HepG2 (cell line): ENCODE results near the gene HSP90AA1. TPM values are rescaled to one million over a fixed set of nuclear protein-coding genes. Genes with fewer than 3 reads are reported as not detected.
A peak's percentile ranks its signal among the peaks of the same experiment; 100 is the strongest.
"Not testable (repeated sequence)": the region's sequence is repeated elsewhere in the genome, so short reads cannot be mapped to it uniquely, and the experiment has no call there.

Experiments
- ATAC-seq: fragments of 200-7000 bp; cut with Tn5 transposase; 3 replicates; pipeline ENCODE4 v1.9.1; 2020; ENCODE audit warnings: mild to moderate bottlenecking, moderate library complexity
- BruUV-seq: library from RNA; stranded (reverse); fragments of 400-500 nt; replicated peaks from 2 replicates; lab custom pipeline; 2021; lab: Mats Ljungman, UMichigan
- CTCF ChIA-PET: fragments of 300-600 bp; formaldehyde crosslinking; extraction: SDS; loops from one replicate; lab custom pipeline; 2021; ENCODE audit warnings: low total read pairs, inconsistent platforms, low intra/inter-chr PET ratio; lab: Yijun Ruan, JAX
- POLR2A ChIA-PET: fragments of 350-600 bp; sonication (Branson Sonifier 250); formaldehyde crosslinking; loops from one replicate; lab custom pipeline; 2020; ENCODE audit warnings: antibody characterized with exemption, inconsistent platforms; lab: Yijun Ruan, JAX
- DNase-seq: peaks from one replicate; pipeline ENCODE4 v3.0.0-alpha.2; 2015; ENCODE audit warnings: low spot score
- FAIRE-seq: peaks from 3 replicates; lab custom pipeline; 2011; peaks lifted over from hg19 to GRCh38; lab: Jason Lieb, UNC
- H2AFZ ChIP-seq: one replicate; pipeline ENCODE4 v1.6.1; 2011; ENCODE audit warnings: low read length, inconsistent platforms
- H3K27ac ChIP-seq: fragments of 300-600 bp; 3 replicates; pipeline ENCODE4 v1.8.0; 2011; ENCODE audit warnings: mixed run types, mild to moderate bottlenecking, mixed read lengths, low read length, inconsistent platforms; ENCODE audit not compliant: insufficient read depth; ENCODE audit errors: extremely low read length
- H3K27me3 ChIP-seq, 2 experiments: fragments of 200-600 bp in 1 of 2; 2 replicates in 1 of 2; 3 replicates in 1 of 2; pipeline versions ENCODE4 v1.6.0 to v1.8.0; 2011; ENCODE audit warnings: low read length in 2 of 2, mild to moderate bottlenecking in 2 of 2, moderate library complexity in 2 of 2, inconsistent platforms in 1 of 2; ENCODE audit not compliant: insufficient read depth in 2 of 2, control insufficient read depth in 1 of 2
- H3K36me3 ChIP-seq, 2 experiments: fragments of 200-600 bp in 1 of 2; replicated peaks in 1 of 2; 2 replicates in 1 of 2; 3 replicates in 1 of 2; pipeline versions ENCODE4 v1.5.1 to v1.8.0; 2011; ENCODE audit warnings: low read length in 2 of 2, inconsistent platforms in 1 of 2; ENCODE audit not compliant: insufficient read depth in 2 of 2, control insufficient read depth in 1 of 2
- H3K4me1 ChIP-seq: 2 replicates; pipeline ENCODE4 v1.5.1; 2012; ENCODE audit warnings: low read length, inconsistent platforms; ENCODE audit not compliant: insufficient read depth
- H3K4me2 ChIP-seq: 2 replicates; pipeline ENCODE4 v1.6.0; 2011; ENCODE audit warnings: low read depth, low read length, inconsistent platforms
- H3K4me3 ChIP-seq, 3 experiments: fragments of 200-600 bp in 1 of 3; sonication (generic), shearing (Covaris generic) in 1 of 3; replicated peaks in 1 of 3; 2 replicates each; pipeline ENCODE4 v1.5.1; 2011 to 2016; ENCODE audit warnings: low read length in 3 of 3, inconsistent platforms in 2 of 3, low read depth in 2 of 3, mild to moderate bottlenecking in 2 of 3, control low read depth in 1 of 3, mixed read lengths in 1 of 3; ENCODE audit not compliant: insufficient read depth in 1 of 3
- H3K79me2 ChIP-seq: one replicate; pipeline ENCODE4 v1.6.1; 2011; ENCODE audit warnings: low read length, inconsistent platforms; ENCODE audit not compliant: insufficient read depth
- H3K9ac ChIP-seq: 2 replicates; pipeline ENCODE4 v1.6.0; 2011; ENCODE audit warnings: mild to moderate bottlenecking, low read depth, low read length, inconsistent platforms; ENCODE audit not compliant: insufficient read depth
- H3K9me3 ChIP-seq: 2 replicates; pipeline ENCODE4 v1.5.1; 2012; ENCODE audit warnings: mild to moderate bottlenecking, low read length
- H4K20me1 ChIP-seq: 2 replicates; pipeline ENCODE4 v1.6.0; 2011; ENCODE audit warnings: inconsistent platforms, mild to moderate bottlenecking, low read length, moderate library complexity; ENCODE audit not compliant: insufficient read depth
- NFYB ChIP-seq: sonication (generic); formaldehyde crosslinking; IDR thresholded peaks from 2 replicates; pipeline ENCODE4 v1.4.0; 2020; ENCODE audit warnings: missing genetic modification reagents
- NFYC ChIP-seq: IDR thresholded peaks from 2 replicates; pipeline ENCODE4 v1.6.1; 2016; ENCODE audit warnings: missing genetic modification reagents, missing compliant biosample characterization
- ZBTB38 ChIP-seq: sonication (generic); formaldehyde crosslinking; IDR thresholded peaks from 2 replicates; pipeline ENCODE4 v1.5.1; 2020; ENCODE audit warnings: mild to moderate bottlenecking, missing genetic modification reagents
- WGBS: methylation state at CpG from one replicate; pipeline ENCODE4 v1.1.6; 2017; ENCODE audit warnings: low lambda C conversion rate; 5-methylcytosine and 5-hydroxymethylcytosine counted together
- in situ Hi-C: cut with HindIII; loops from 2 replicates; pipeline ENCODE4 v1.10.0; 2017; ENCODE audit warnings: low pct_unique_long_range_greater_than_20kb; ENCODE audit not compliant: extremely low pct_ligation_motif_present
- intact Hi-C: fragments of 100-400 bp; cut with micrococcal nuclease; formaldehyde crosslinking; loops from one replicate; pipeline ENCODE4 v1.10.0; 2022; ENCODE audit not compliant: unreplicated experiment
- polyA plus RNA-seq, 8 experiments: library from polyadenylated mRNA; depleted of rRNA in 3 of 8; stranded (reverse) in 7 of 8; unstranded in 1 of 8; fragments of >200 nt; fragmentation: Illumina TruSeq in 4 of 8; extraction: Trizol in 4 of 8; gene quantifications; 2 replicates each; pipeline versions ENCODE4 v1.2.1 to v1.2.3, GENCODE V29; 2011 to 2016; ENCODE audit warnings: low read depth in 4 of 8, missing spikeins in 1 of 8, mixed read lengths in 1 of 8; ENCODE audit not compliant: insufficient read depth in 1 of 8
- total RNA-seq, 5 experiments: library from RNA; depleted of rRNA; stranded (reverse); fragments of >200 nt; fragmentation: Illumina TruSeq; extraction: Trizol; gene quantifications; 2 replicates each; pipeline ENCODE4 v1.2.3, GENCODE V29; 2016; ENCODE audit warnings: low read depth in 1 of 5

The HSP90AA1 gene
- total and polyA plus RNA-seq, 2 of the 13 experiments (the other 11 are each of a cell fraction or from before 2014, with no cell fraction given) = 262 to 636 TPM

DNA sequence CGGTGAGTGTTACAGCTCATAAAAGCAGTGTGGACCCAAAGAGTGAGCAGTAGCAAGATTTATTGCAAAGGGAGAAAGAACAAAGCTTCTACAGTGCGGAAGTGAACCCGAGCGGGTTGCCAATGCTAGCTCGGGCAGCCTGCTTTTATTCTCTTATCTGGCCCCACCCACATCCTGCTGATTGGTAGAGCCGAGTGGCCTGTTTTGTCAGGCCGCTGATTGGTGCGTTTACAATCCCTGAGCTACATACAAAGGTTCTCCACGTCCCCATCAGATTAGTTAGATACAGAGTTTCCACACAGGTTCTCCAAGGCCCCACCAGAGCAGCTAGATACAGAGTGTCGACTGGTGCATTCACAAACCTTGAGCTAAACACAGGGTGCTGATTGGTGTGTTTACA, 47.9 kb upstream of the HSP90AA1 start:
- BruUV-seq, FAIRE-seq, ATAC-seq, H4K20me1 ChIP-seq, CTCF ChIA-PET, H3K27me3 ChIP-seq, H3K9ac ChIP-seq, H3K4me3 ChIP-seq, H3K36me3 ChIP-seq, H3K27ac ChIP-seq, H3K9me3 ChIP-seq, in situ Hi-C loops, H3K79me2 ChIP-seq, H3K4me2 ChIP-seq, H2AFZ ChIP-seq, intact Hi-C loops, POLR2A ChIA-PET, H3K4me1 ChIP-seq, DNase-seq: not testable (repeated sequence)
- 100% methylated on average over 7 of the region's 10 CpGs for WGBS
- TF ChIP-seq ZBTB38 (0 out of 2 replicates have a peak, but pooled peaks have one; percentile 13), NFYC (CRISPR knock-in tag) (peak; percentile 54; the same call in 1 of the 2 replicates), NFYB (CRISPR knock-in tag) (peak; percentile 66)

DNA sequence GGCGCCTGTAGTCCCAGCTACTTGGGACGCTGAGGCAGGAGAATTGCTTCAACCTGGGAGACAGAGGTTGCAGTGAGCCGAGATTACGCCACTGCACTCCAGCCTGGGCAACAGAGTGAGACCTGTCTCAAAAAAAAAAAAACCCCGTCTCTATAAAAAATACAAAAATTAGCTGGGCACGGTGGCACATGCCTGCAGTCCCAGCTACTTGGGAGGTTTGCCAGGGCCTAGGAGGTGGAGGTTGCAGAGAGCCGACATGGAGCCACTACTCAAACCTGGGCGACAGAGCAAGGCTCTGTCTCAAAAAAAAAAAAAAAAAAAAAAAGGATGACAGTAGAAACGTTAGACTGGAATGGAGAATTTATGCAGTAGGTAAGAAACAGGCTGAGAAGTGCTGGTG, 47.2 kb upstream of the HSP90AA1 start:
- POLR2A ChIA-PET, DNase-seq: not testable (repeated sequence)

More for the DNA sequence above, 47.2 kb upstream of the HSP90AA1 start:
- CTCF ChIA-PET, ATAC-seq, H3K27ac ChIP-seq, H2AFZ ChIP-seq, H3K4me2 ChIP-seq, H3K36me3 ChIP-seq, in situ Hi-C loops, H3K79me2 ChIP-seq, FAIRE-seq, H3K9ac ChIP-seq, H3K9me3 ChIP-seq, BruUV-seq, H3K4me1 ChIP-seq, intact Hi-C loops, H3K4me3 ChIP-seq, H3K27me3 ChIP-seq, H4K20me1 ChIP-seq: not testable (repeated sequence)
- 97% methylated on average over 9 of the region's 9 CpGs for WGBS
